ENCODE results near the gene TOM1. TPM values are rescaled to one million over a fixed set of nuclear protein-coding genes. Genes with fewer than 3 reads are reported as not detected.

The TOM1 gene
- total RNA-seq, 4 donors from 2014 or later, result 64.7 to 114 (median 86.5) TPM

DNA sequence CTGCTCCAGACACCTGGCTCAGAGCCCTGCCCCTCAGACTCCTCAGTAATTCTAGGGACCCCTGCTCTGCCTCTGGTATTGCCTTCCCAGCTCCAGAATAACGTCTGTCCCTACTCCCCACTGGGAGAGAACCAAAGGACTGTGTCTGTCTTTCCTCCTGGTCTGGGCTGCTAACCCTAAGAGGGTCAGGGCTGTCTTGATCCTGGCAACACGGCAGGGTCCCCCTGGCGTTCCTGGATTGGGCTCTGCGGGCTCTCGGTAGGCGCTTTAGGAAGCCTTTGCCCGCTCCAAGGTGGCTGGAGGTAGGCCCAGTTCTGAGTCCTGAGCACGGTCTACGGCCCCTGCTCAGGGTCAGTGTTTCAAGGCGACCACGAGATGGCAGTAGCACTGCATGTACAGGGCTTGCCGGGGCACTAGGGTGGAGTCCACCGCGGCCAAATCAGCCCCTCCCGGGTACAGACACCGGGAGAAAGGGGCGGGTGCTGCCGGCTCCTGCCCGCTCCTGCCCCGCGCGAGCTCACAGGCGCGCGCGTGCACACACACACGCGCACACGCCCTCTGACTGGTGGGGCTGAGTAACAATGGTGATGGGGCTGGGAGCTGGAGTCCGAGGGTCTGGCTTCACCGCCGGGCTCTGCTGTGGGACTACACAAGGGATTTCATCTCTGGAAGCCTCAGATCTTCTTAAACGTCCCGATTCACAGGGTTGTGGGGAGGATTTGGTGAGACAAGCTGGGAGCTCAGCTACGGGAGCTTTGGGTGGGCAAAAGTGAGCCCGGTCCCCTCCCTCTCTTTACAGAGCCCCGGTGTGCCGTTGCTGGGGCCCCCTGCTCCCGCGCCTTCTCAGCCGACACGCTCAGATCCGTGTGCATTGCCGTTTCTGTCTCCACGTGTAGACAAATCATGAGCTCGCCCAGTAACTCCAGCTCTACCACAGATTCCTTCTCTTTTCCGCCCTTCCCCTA, 51.1 kb downstream of the TOM1 start:
- TF ChIP-seq CTCF (IDR thresholded peaks at IDR 0.05), result peak; percentile 78 to 99 (median 94)
- peak in 1 of 2 donors; percentile 74 for TF ChIP-seq EP300 (IDR thresholded peaks at IDR 0.05)
- TF ChIP-seq POLR2A (IDR thresholded peaks at IDR 0.05), result peak in 1 of 2 donors; percentile 33
- Histone ChIP-seq H3K4me3 (peak overlapping the region; percentile 42 to 63 (median 58)), H3K27me3 (no peaks in the 10 kb centered on the region), H3K9me3 (no peaks in the 10 kb centered on the region), H3K27ac (peak overlapping the region; percentile 48 to 90 (median 80)), H3K36me3 (peaks cover 0 to 32% (median 0%) of the 10 kb centered on the region in 3 donors), H3K4me1 (peaks cover 0 to 29% (median 7%) of the 10 kb centered on the region in 4 donors)
- 0% methylated on average over 25 to 38 of the region's 47 CpGs for WGBS, 2 donors
- peak; percentile 74 to 81 for DNase-seq (ENCODE audit: low spot score in 2 of 2)

GRCh38 chr22:35352214-35353111, 52.8 kb downstream of the TOM1 start:
- H3K36me3 ChIP-seq, result peaks cover 0 to 16% (median 0%) of the 10 kb centered on the region in 3 donors
- peak in 1 of 2 donors; percentile 67 for TF ChIP-seq EP300 (IDR thresholded peaks at IDR 0.05)
- peak in 1 of 2 donors; percentile 33 for TF ChIP-seq POLR2A (IDR thresholded peaks at IDR 0.05)
- peak; percentile 5 to 63 (median 11) for TF ChIP-seq CTCF (IDR thresholded peaks at IDR 0.05)
- H3K9me3 ChIP-seq, result no peaks in the 10 kb centered on the region
- WGBS, 2 donors, result 64 to 69% methylated on average over 18 of the region's 19 CpGs
- DNase-seq (ENCODE audit: low spot score in 2 of 2), result peak; percentile 35 to 54
- no peaks in the 10 kb centered on the region for H3K27me3 ChIP-seq
- H3K27ac ChIP-seq, result peak overlapping the region in 3 of 4 donors; percentile 78 to 90 (median 79)
- H3K4me3 ChIP-seq, result no peak overlapping the region
- H3K4me1 ChIP-seq, result peaks cover 0 to 29% (median 7%) of the 10 kb centered on the region in 4 donors

- Histone ChIP-seq H3K9me3 (no peaks in the 10 kb centered on the region), H3K27me3 (no peaks in the 10 kb centered on the region), H3K4me1 (peaks cover 0 to 29% (median 7%) of the 10 kb centered on the region in 4 donors), H3K4me3 (no peak overlapping the region), H3K27ac (peak overlapping the region in 3 of 4 donors; percentile 26 to 78 (median 50)), H3K36me3 (peaks cover 0 to 7% (median 0%) of the 10 kb centered on the region in 3 donors)
- 48 to 53% methylated on average over 12 of the region's 12 CpGs for WGBS, 2 donors
- no peak for DNase-seq (ENCODE audit: low spot score in 2 of 2)
- no peak for TF ChIP-seq POLR2A (IDR thresholded peaks at IDR 0.05)
- TF ChIP-seq CTCF (IDR thresholded peaks at IDR 0.05), result no peak
- no peak for TF ChIP-seq EP300 (IDR thresholded peaks at IDR 0.05)
These were observed 53.6 kb downstream of the TOM1 start for GRCh38 chr22:35353318-35353717.

- 74 to 82% methylated on average over 4 of the region's 4 CpGs for WGBS, 2 donors
- H3K4me1 ChIP-seq, result peaks cover 0 to 29% (median 7%) of the 10 kb centered on the region in 4 donors
- H3K36me3 ChIP-seq, result no peaks in the 10 kb centered on the region
- H3K4me3 ChIP-seq, result no peak overlapping the region
- no peaks in the 10 kb centered on the region for H3K9me3 ChIP-seq
- H3K27ac ChIP-seq, result peak overlapping the region in 1 of 4 donors; percentile 26
- no peak for DNase-seq (ENCODE audit: low spot score in 2 of 2)
- H3K27me3 ChIP-seq, result no peaks in the 10 kb centered on the region
- no peak for TF ChIP-seq EP300 (IDR thresholded peaks at IDR 0.05)
- no peak for TF ChIP-seq CTCF (IDR thresholded peaks at IDR 0.05)
- no peak for TF ChIP-seq POLR2A (IDR thresholded peaks at IDR 0.05)
These were observed 54.4 kb downstream of the TOM1 start for GRCh38 chr22:35354068-35354467.

Measured in tibial nerve (tissue), 4 donors.